Keratinocyte (primary cell): ENCODE results near the gene SEC14L2.

Experiments used
- EZH2 ChIP-seq: IDR thresholded peaks from one replicate; pipeline ENCODE4 v1.6.1; 2012; ENCODE audit warnings: inconsistent platforms, mild to moderate bottlenecking, low read length, moderate library complexity
- TF ChIP-seq, protein P1 (sequence below), 3 experiments: IDR thresholded peaks in 1 of 3; conservative IDR thresholded peaks in 1 of 3; optimal IDR thresholded peaks in 1 of 3; 2 replicates in 2 of 3; 3 replicates in 1 of 3; pipeline versions ENCODE3 to v1.5.1; 2011; ENCODE audit warnings: low read length in 3 of 3, mild to moderate bottlenecking in 3 of 3, moderate library complexity in 2 of 3, control low read depth in 1 of 3, inconsistent platforms in 1 of 3; ENCODE audit not compliant: insufficient read depth in 2 of 3; ENCODE audit errors: extremely low read depth in 1 of 3

- TF ChIP-seq, protein P1, sequence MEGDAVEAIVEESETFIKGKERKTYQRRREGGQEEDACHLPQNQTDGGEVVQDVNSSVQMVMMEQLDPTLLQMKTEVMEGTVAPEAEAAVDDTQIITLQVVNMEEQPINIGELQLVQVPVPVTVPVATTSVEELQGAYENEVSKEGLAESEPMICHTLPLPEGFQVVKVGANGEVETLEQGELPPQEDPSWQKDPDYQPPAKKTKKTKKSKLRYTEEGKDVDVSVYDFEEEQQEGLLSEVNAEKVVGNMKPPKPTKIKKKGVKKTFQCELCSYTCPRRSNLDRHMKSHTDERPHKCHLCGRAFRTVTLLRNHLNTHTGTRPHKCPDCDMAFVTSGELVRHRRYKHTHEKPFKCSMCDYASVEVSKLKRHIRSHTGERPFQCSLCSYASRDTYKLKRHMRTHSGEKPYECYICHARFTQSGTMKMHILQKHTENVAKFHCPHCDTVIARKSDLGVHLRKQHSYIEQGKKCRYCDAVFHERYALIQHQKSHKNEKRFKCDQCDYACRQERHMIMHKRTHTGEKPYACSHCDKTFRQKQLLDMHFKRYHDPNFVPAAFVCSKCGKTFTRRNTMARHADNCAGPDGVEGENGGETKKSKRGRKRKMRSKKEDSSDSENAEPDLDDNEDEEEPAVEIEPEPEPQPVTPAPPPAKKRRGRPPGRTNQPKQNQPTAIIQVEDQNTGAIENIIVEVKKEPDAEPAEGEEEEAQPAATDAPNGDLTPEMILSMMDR (optimal IDR thresholded peaks at IDR 0.05 in 1 of 3, IDR thresholded peaks at IDR 0.05 in 1 of 3, conservative IDR thresholded peaks at IDR 0.05 in 1 of 3; ENCODE audit: extremely low read depth in 1 of 3, insufficient read depth in 2 of 3, low read length in 3 of 3) = no peak
- no peak for TF ChIP-seq EZH2
These were observed 50.8 kb downstream of the SEC14L2 start for GRCh38 chr22:30447656-30448055.
